DND-41 (cell line): ENCODE data around the gene LGALS9C.
"Not testable (repeated sequence)": the region's sequence is repeated elsewhere in the genome, so short reads cannot be mapped to it uniquely, and the experiment has no call there.

ENCODE experiments used
- EZH2 ChIP-seq: IDR thresholded peaks from 3 replicates; pipeline ENCODE4 v1.6.1; 2012; ENCODE audit warnings: borderline replicate concordance, low read depth, mild to moderate bottlenecking, moderate library complexity, low read length, inconsistent platforms; ENCODE audit not compliant: severe bottlenecking
- TF ChIP-seq, protein P1 (sequence below): IDR thresholded peaks from 2 replicates; pipeline ENCODE4 v1.5.1; 2012; ENCODE audit warnings: borderline replicate concordance, low read length, moderate library complexity, mild to moderate bottlenecking; ENCODE audit not compliant: poor library complexity, severe bottlenecking; ENCODE audit errors: extremely low read depth

DNA sequence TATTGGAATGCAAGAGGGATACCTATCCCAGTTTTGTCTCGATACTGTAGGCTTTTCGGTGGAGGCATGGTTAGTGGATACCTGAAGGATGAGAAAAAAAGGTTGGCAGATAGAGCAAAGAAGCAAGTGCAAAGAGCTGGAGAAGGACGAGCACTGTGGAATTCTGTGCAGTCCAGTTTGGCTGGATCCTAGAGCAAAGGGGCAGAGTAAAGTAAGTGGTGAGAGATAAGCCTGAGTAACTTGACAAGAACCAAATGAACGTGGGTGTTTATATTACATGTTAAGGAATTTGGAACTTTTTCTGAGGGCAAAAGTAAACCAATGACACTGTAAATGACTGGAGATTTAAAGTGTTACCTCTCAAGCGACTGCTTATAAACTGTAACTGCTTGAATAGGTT is 66.3 kb downstream of the LGALS9C start:
- TF ChIP-seq, protein P1, sequence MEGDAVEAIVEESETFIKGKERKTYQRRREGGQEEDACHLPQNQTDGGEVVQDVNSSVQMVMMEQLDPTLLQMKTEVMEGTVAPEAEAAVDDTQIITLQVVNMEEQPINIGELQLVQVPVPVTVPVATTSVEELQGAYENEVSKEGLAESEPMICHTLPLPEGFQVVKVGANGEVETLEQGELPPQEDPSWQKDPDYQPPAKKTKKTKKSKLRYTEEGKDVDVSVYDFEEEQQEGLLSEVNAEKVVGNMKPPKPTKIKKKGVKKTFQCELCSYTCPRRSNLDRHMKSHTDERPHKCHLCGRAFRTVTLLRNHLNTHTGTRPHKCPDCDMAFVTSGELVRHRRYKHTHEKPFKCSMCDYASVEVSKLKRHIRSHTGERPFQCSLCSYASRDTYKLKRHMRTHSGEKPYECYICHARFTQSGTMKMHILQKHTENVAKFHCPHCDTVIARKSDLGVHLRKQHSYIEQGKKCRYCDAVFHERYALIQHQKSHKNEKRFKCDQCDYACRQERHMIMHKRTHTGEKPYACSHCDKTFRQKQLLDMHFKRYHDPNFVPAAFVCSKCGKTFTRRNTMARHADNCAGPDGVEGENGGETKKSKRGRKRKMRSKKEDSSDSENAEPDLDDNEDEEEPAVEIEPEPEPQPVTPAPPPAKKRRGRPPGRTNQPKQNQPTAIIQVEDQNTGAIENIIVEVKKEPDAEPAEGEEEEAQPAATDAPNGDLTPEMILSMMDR, result not testable (repeated sequence)
- TF ChIP-seq EZH2, result not testable (repeated sequence)
